IMR-90 (cell line): ENCODE data around the gene MUC20. TPM values are rescaled to one million over a fixed set of nuclear protein-coding genes. Genes with fewer than 3 reads are reported as not detected.

ENCODE experiments used
- ATAC-seq: fragments of 200-7000 bp; cut with Tn5 transposase; 2 replicates; pipeline ENCODE4 v1.9.1; 2020; ENCODE audit warnings: low read depth, mild to moderate bottlenecking, moderate library complexity
- BruUV-seq: library from RNA; stranded (reverse); fragments of 400-500 nt; replicated peaks from 2 replicates; lab custom pipeline; 2021; lab: Mats Ljungman, UMichigan
- CTCF ChIA-PET: fragments of 300-600 bp; formaldehyde crosslinking; extraction: SDS; loops from one replicate; lab custom pipeline; 2021; ENCODE audit warnings: antibody characterized with exemption; lab: Yijun Ruan, JAX
- POLR2A ChIA-PET: fragments of 300-600 bp; sonication (Branson Sonifier 250); formaldehyde crosslinking; loops from one replicate; lab custom pipeline; 2022; ENCODE audit warnings: antibody characterized with exemption; ENCODE audit not compliant: unreplicated experiment; lab: Charles Lee
- DNase-seq: peaks from one replicate; pipeline ENCODE4 v3.0.0; 2013
- H2AFZ ChIP-seq: replicated peaks from 2 replicates; pipeline ENCODE3; 2013; ENCODE audit warnings: low read length, mild to moderate bottlenecking; ENCODE audit not compliant: poor library complexity
- H2AK5ac ChIP-seq: 2 replicates; pipeline ENCODE4 v1.6.1; 2013; ENCODE audit warnings: low read depth, low read length, inconsistent platforms
- H2AK9ac ChIP-seq: replicated peaks from 2 replicates; pipeline ENCODE3; 2013; ENCODE audit warnings: mild to moderate bottlenecking, low read depth, low read length, moderate library complexity; ENCODE audit not compliant: poor library complexity
- H2BK120ac ChIP-seq: 2 replicates; pipeline ENCODE4 v1.6.1; 2013; ENCODE audit warnings: low read depth, low read length, inconsistent platforms
- H2BK15ac ChIP-seq: 3 replicates; pipeline ENCODE4 v1.6.1; 2013; ENCODE audit warnings: low read depth, low read length, inconsistent platforms
- H2BK20ac ChIP-seq: 2 replicates; pipeline ENCODE4 v1.6.1; 2013; ENCODE audit warnings: low read depth, mild to moderate bottlenecking, inconsistent platforms, low read length, moderate library complexity
- H2BK5ac ChIP-seq: 2 replicates; pipeline ENCODE4 v1.6.1; 2013; ENCODE audit warnings: mild to moderate bottlenecking, low read depth, low read length, inconsistent platforms; ENCODE audit not compliant: poor library complexity, severe bottlenecking
- H3K14ac ChIP-seq: replicated peaks from 2 replicates; pipeline ENCODE4 v1.6.1; 2013; ENCODE audit warnings: low read depth, low read length, inconsistent platforms
- H3K18ac ChIP-seq: 2 replicates; pipeline ENCODE4 v1.6.1; 2013; ENCODE audit warnings: low read depth, low read length, control low read depth
- H3K23ac ChIP-seq: 2 replicates; pipeline ENCODE4 v1.6.1; 2013; ENCODE audit warnings: low read depth, low read length, inconsistent platforms
- H3K27ac ChIP-seq: 2 replicates; pipeline ENCODE4 v1.5.1; 2013; ENCODE audit warnings: mild to moderate bottlenecking, control low read depth, low read length; ENCODE audit not compliant: insufficient read depth
- H3K27me3 ChIP-seq: 2 replicates; pipeline ENCODE4 v1.6.1; 2013; ENCODE audit warnings: low read length; ENCODE audit not compliant: control insufficient read depth, insufficient read depth
- H3K36me3 ChIP-seq: 2 replicates; pipeline ENCODE4 v1.6.1; 2013; ENCODE audit warnings: low read length, mixed read lengths; ENCODE audit not compliant: control insufficient read depth, insufficient read depth
- H3K4ac ChIP-seq: 2 replicates; pipeline ENCODE4 v1.6.1; 2013; ENCODE audit warnings: low read depth, low read length, inconsistent platforms
- H3K4me1 ChIP-seq: 2 replicates; pipeline ENCODE4 v1.6.1; 2013; ENCODE audit warnings: low read length, mixed read lengths; ENCODE audit not compliant: control insufficient read depth, insufficient read depth
- H3K4me2 ChIP-seq: 2 replicates; pipeline ENCODE4 v1.6.1; 2013; ENCODE audit warnings: low read depth, mild to moderate bottlenecking, control low read depth, low read length, moderate library complexity
- H3K4me3 ChIP-seq: 2 replicates; pipeline ENCODE4 v1.5.1; 2013; ENCODE audit warnings: low read depth, mild to moderate bottlenecking, control low read depth, low read length, moderate library complexity; ENCODE audit not compliant: insufficient read depth
- H3K56ac ChIP-seq: 2 replicates; pipeline ENCODE4 v1.6.1; 2013; ENCODE audit warnings: low read length, inconsistent platforms; ENCODE audit not compliant: insufficient read depth; ENCODE audit errors: extremely low read depth
- H3K79me1 ChIP-seq, 2 experiments: 2 replicates each; pipeline ENCODE4 v1.6.1; 2013; ENCODE audit warnings: low read length in 2 of 2, inconsistent platforms in 1 of 2, low read depth in 1 of 2
- H3K9ac ChIP-seq: 2 replicates; pipeline ENCODE4 v1.6.1; 2013; ENCODE audit warnings: low read depth, low read length, control low read depth
- H3K9me1 ChIP-seq: 2 replicates; pipeline ENCODE4 v1.6.1; 2013; ENCODE audit warnings: low read length, inconsistent platforms; ENCODE audit not compliant: insufficient read depth
- H3K9me3 ChIP-seq: 2 replicates; pipeline ENCODE4 v1.6.1; 2013; ENCODE audit warnings: low read length; ENCODE audit not compliant: control insufficient read depth, insufficient read depth
- H4K20me1 ChIP-seq: 2 replicates; pipeline ENCODE4 v1.6.1; 2013; ENCODE audit warnings: low read length, inconsistent platforms; ENCODE audit not compliant: insufficient read depth
- H4K5ac ChIP-seq: 2 replicates; pipeline ENCODE4 v1.6.1; 2013; ENCODE audit warnings: mild to moderate bottlenecking, low read depth, low read length, control low read depth
- H4K8ac ChIP-seq, 2 experiments: 2 replicates each; pipeline ENCODE4 v1.6.1; 2013; ENCODE audit warnings: low read depth in 2 of 2, low read length in 2 of 2, control low read depth in 1 of 2, inconsistent platforms in 1 of 2
- H4K91ac ChIP-seq: 2 replicates; pipeline ENCODE4 v1.6.1; 2013; ENCODE audit warnings: low read depth, low read length, inconsistent platforms; ENCODE audit not compliant: insufficient read depth
- BHLHE40 ChIP-seq: fragments of 150-350 bp; IDR thresholded peaks from 2 replicates; pipeline ENCODE4 v1.6.1; 2016; ENCODE audit warnings: mild to moderate bottlenecking, low read depth, low read length
- CEBPB ChIP-seq: IDR thresholded peaks from 2 replicates; pipeline ENCODE4 v1.6.1; 2012; ENCODE audit warnings: low read depth, low read length, improper control_type of control experiment
- CHD1 ChIP-seq: IDR thresholded peaks from 2 replicates; pipeline ENCODE4 v1.6.1; 2012; ENCODE audit warnings: low read depth, low read length, improper control_type of control experiment
- CTCF ChIP-seq: conservative IDR thresholded peaks from 2 replicates; pipeline ENCODE4 v1.5.1; 2012; ENCODE audit warnings: mild to moderate bottlenecking, low read depth, low read length, improper control_type of control experiment
- ELK1 ChIP-seq: fragments of 150-350 bp; IDR thresholded peaks from 2 replicates; pipeline ENCODE4 v1.6.1; 2016; ENCODE audit warnings: low read depth, mild to moderate bottlenecking, low read length, moderate library complexity, borderline replicate concordance
- FOS ChIP-seq: fragments of 150-350 bp; IDR thresholded peaks from 2 replicates; pipeline ENCODE4 v1.6.1; 2016; ENCODE audit warnings: low read depth, low read length
- MAFK ChIP-seq: IDR thresholded peaks from 2 replicates; pipeline ENCODE4 v1.6.1; 2012; ENCODE audit warnings: low read depth, low read length, improper control_type of control experiment
- MAZ ChIP-seq: IDR thresholded peaks from 2 replicates; pipeline ENCODE4 v1.6.1; 2012; ENCODE audit warnings: low read depth, mild to moderate bottlenecking, low read length, improper control_type of control experiment, moderate library complexity, borderline replicate concordance
- MXI1 ChIP-seq: IDR thresholded peaks from 2 replicates; pipeline ENCODE4 v1.6.1; 2012; ENCODE audit warnings: low read depth, mild to moderate bottlenecking, low read length, moderate library complexity, borderline replicate concordance
- NFE2L2 ChIP-seq: fragments of 150-350 bp; IDR thresholded peaks from 2 replicates; pipeline ENCODE4 v1.6.1; 2016; ENCODE audit warnings: low read depth, mild to moderate bottlenecking, low read length
- POLR2A ChIP-seq: IDR thresholded peaks from 2 replicates; pipeline ENCODE4 v1.6.1; 2012; ENCODE audit warnings: mild to moderate bottlenecking, low read depth, low read length
- RAD21 ChIP-seq: IDR thresholded peaks from 2 replicates; pipeline ENCODE4 v1.6.1; 2012; ENCODE audit warnings: low read length, improper control_type of control experiment
- RCOR1 ChIP-seq: IDR thresholded peaks from 2 replicates; pipeline ENCODE4 v1.6.1; 2012; ENCODE audit warnings: mild to moderate bottlenecking, low read length, improper control_type of control experiment; ENCODE audit not compliant: insufficient replicate concordance
- RFX5 ChIP-seq: IDR thresholded peaks from 2 replicates; pipeline ENCODE4 v1.8.0; 2012; ENCODE audit warnings: low read depth, mild to moderate bottlenecking, low read length, moderate library complexity
- SMC3 ChIP-seq: fragments of 150-350 bp; IDR thresholded peaks from 2 replicates; pipeline ENCODE4 v1.6.1; 2016; ENCODE audit warnings: low read depth, mild to moderate bottlenecking, antibody characterized with exemption, low read length, moderate library complexity
- USF2 ChIP-seq: fragments of 150-350 bp; IDR thresholded peaks from 2 replicates; pipeline ENCODE4 v1.6.1; 2017; ENCODE audit warnings: mild to moderate bottlenecking, antibody characterized with exemption, low read length, low read depth
- WGBS, 2 experiments: methylation state at CpG; one replicate each; pipeline versions ENCODE4 v1.1.5 to v1.1.7; 2013; ENCODE audit warnings: missing lambda C conversion rate in 2 of 2; ENCODE audit not compliant: insufficient read length in 1 of 2; ENCODE audit errors: extremely low coverage in 2 of 2; 5-methylcytosine and 5-hydroxymethylcytosine counted together
- dilution Hi-C: fragments of 300-500 bp; cut with HindIII; formaldehyde crosslinking; loops from one replicate; pipeline ENCODE4 v1.14.3; 2018; ENCODE audit warnings: low sequenced_read_pairs; ENCODE audit not compliant: unreplicated experiment
- in situ Hi-C: fragments of 300-500 bp; cut with MboI; formaldehyde crosslinking; loops from 3 replicates; pipeline ENCODE4 v1.14.3; 2019; ENCODE audit warnings: low sequenced_read_pairs, inconsistent platforms, mixed read lengths
- intact Hi-C: fragments of 100-400 bp; cut with micrococcal nuclease; formaldehyde crosslinking; loops from 2 replicates; pipeline ENCODE4 v1.10.0; 2022
- polyA plus RNA-seq, 3 experiments: library from polyadenylated mRNA; depleted of rRNA; stranded (reverse); fragments of >200 nt; gene quantifications; 2 replicates each; pipeline ENCODE4 v1.2.3, GENCODE V29; 2012; ENCODE audit warnings: low replicate concordance in 1 of 3
- total RNA-seq: library from RNA; depleted of rRNA; stranded (reverse); fragments of >200 nt; gene quantifications from 2 replicates; pipeline ENCODE4 v1.2.3, GENCODE V29; 2012

The MUC20 gene
- total and polyA plus RNA-seq, 2 of the 4 experiments (the other 2 are of a cell fraction): 0.12 TPM; not detected in 1

- H2BK5ac ChIP-seq: no peak overlapping the region
- no peaks in the 10 kb centered on the region for H4K20me1 ChIP-seq
- no TSS peak for BruUV-seq
- H3K9ac ChIP-seq: no peak overlapping the region
- H3K14ac ChIP-seq: no peak overlapping the region
- no peaks in the 10 kb centered on the region for H3K9me1 ChIP-seq
- H4K91ac ChIP-seq: no peak overlapping the region
- H2BK120ac ChIP-seq: no peak overlapping the region
- H2BK20ac ChIP-seq: no peak overlapping the region
- H3K4me2 ChIP-seq: no peak overlapping the region
- dilution Hi-C loops: no loop called here
- H3K9me3 ChIP-seq: peaks cover 3% of the 10 kb centered on the region; the same call in 1 of the 2 replicates
- no peak for ATAC-seq
- intact Hi-C loops: no loop called here
- H4K5ac ChIP-seq: no peak overlapping the region
- no peak overlapping the region for H3K4ac ChIP-seq
- H2BK15ac ChIP-seq: no peak overlapping the region
- no peak overlapping the region for H2AK9ac ChIP-seq
- H3K27ac ChIP-seq: no peak overlapping the region
- in situ Hi-C loops: no loop called here
- H3K4me1 ChIP-seq: no peaks in the 10 kb centered on the region
- ChIA-PET POLR2A (no interaction called here), CTCF (no interaction called here)
- H3K18ac ChIP-seq: no peak overlapping the region
- no peaks in the 10 kb centered on the region for H3K79me1 ChIP-seq
- no peak overlapping the region for H3K23ac ChIP-seq
- peaks cover 30% of the 10 kb centered on the region for H3K27me3 ChIP-seq
- WGBS, 2 experiments: 80% methylated on average over 2 of the region's 14 CpGs; no CpG with 5 or more reads in 1 of the 2 experiments
- H4K8ac ChIP-seq: no peak overlapping the region
- H2AK5ac ChIP-seq: no peak overlapping the region
- TF ChIP-seq CEBPB (no peak), FOS (no peak), MAZ (no peak), MAFK (no peak), RFX5 (no peak), MXI1 (no peak), BHLHE40 (no peak), RCOR1 (no peak), ELK1 (no peak), SMC3 (no peak), CHD1 (no peak), RAD21 (no peak), USF2 (no peak), CTCF (no peak), NFE2L2 (no peak), POLR2A (no peak)
- H3K36me3 ChIP-seq: no peaks in the 10 kb centered on the region
- H3K56ac ChIP-seq: no peak overlapping the region
- no peak overlapping the region for H2AFZ ChIP-seq
- H3K4me3 ChIP-seq: no peak overlapping the region
- DNase-seq: no peak
These were observed 45.9 kb downstream of the MUC20 start for GRCh38 chr3:195766671-195767070.
